Hepatic stellate cell (primary cell): ENCODE results near the gene BRCA2.

Experiments used
- DNase-seq: peaks from one replicate; pipeline ENCODE4 v3.0.0; 2011; ENCODE audit warnings: low spot score

BRCA2 gene

GRCh38 chr13:32315238-32316027 lies at the start of gene BRCA2, which contains the start of gene ZAR1L:
Gene BRCA2, plus strand, starts transcription at chr13:32315508. Its CDS starts 953 bp downstream, at chr13:32316461.
Gene ZAR1L, minus strand, starts transcription at chr13:32315363. Its CDS starts 3,438 bp downstream, at chr13:32311925.
- peak; percentile 85 for DNase-seq

GRCh38 chr13:32265726-32266125 lies 49.6 kb upstream of the BRCA2 start:
- DNase-seq: no peak

GRCh38 chr13:32266130-32266529 lies 49.2 kb upstream of the BRCA2 start:
- no peak for DNase-seq

- no peak for DNase-seq
These were observed 47.4 kb upstream of the BRCA2 start for GRCh38 chr13:32267836-32268439.

GRCh38 chr13:32272021-32272683 lies 43.2 kb upstream of the BRCA2 start:
- DNase-seq: no peak

- DNase-seq: no peak
These were observed 37.5 kb upstream of the BRCA2 start for GRCh38 chr13:32277839-32278238.

- peak; percentile 16 for DNase-seq
These were observed 36.9 kb upstream of the BRCA2 start for GRCh38 chr13:32278426-32278825.

GRCh38 chr13:32281096-32281495 lies 34.2 kb upstream of the BRCA2 start:
- DNase-seq: no peak

- no peak for DNase-seq
These were observed 33.1 kb upstream of the BRCA2 start for GRCh38 chr13:32282096-32282711.

GRCh38 chr13:32284927-32285632 lies 30.2 kb upstream of the BRCA2 start:
- peak; percentile 47 for DNase-seq

GRCh38 chr13:32285633-32285965 lies 29.7 kb upstream of the BRCA2 start:
- no peak for DNase-seq

- DNase-seq: no peak
These were observed 18.1 kb upstream of the BRCA2 start for GRCh38 chr13:32297206-32297605.

- DNase-seq: no peak
These were observed 16.6 kb upstream of the BRCA2 start for GRCh38 chr13:32298695-32299094.

- no peak for DNase-seq
These were observed 15.4 kb upstream of the BRCA2 start for GRCh38 chr13:32299893-32300292.

- DNase-seq: no peak
These were observed 14.9 kb upstream of the BRCA2 start for GRCh38 chr13:32300406-32300805.

GRCh38 chr13:32300920-32301319 lies 14.4 kb upstream of the BRCA2 start:
- no peak for DNase-seq

GRCh38 chr13:32302461-32302860 lies 12.8 kb upstream of the BRCA2 start:
- DNase-seq: no peak

- no peak for DNase-seq
These were observed 9.7 kb upstream of the BRCA2 start for GRCh38 chr13:32305646-32306045.

- DNase-seq: no peak
These were observed 5.8 kb upstream of the BRCA2 start for GRCh38 chr13:32309312-32310133.

- peak; percentile 38 for DNase-seq
These were observed 5.1 kb upstream of the BRCA2 start for GRCh38 chr13:32310134-32310706.
